SU-DHL-6 (cell line): ENCODE measurements around the gene RIMBP2.

Source experiments
- CTCF ChIP-seq: fragments of 200-600 bp; sonication (generic); IDR thresholded peaks from one replicate; pipeline ENCODE4 v1.5.1; 2017; ENCODE audit warnings: antibody characterized with exemption, mild to moderate bottlenecking, low read length, moderate library complexity; ENCODE audit not compliant: insufficient read depth, poor library complexity, severe bottlenecking
- EZH2phosphoT487 ChIP-seq: fragments of 200-600 bp; sonication (generic), shearing (Covaris generic); conservative IDR thresholded peaks from 2 replicates; pipeline ENCODE4 v1.6.1; 2018; ENCODE audit warnings: mild to moderate bottlenecking, antibody characterized with exemption, low read length, moderate library complexity, mixed read lengths

GRCh38 chr12:130675791-130676190 lies 40.3 kb downstream of the RIMBP2 start:
- TF ChIP-seq CTCF (no peak), EZH2phosphoT487 (no peak)
